Muscle layer of colon (tissue), 2 donors: ENCODE measurements around the gene GLYATL3.
A peak's percentile ranks its signal among the peaks of the same experiment; 100 is the strongest.

Source experiments
- H3K27ac ChIP-seq: one replicate; pipeline ENCODE4 v1.7.0; 2013; ENCODE audit warnings: low read depth, mild to moderate bottlenecking, low read length, moderate library complexity
- H3K27me3 ChIP-seq, 2 donors: one replicate each; pipeline ENCODE4 v1.7.0; 2013; ENCODE audit warnings: low read length in 2 of 2, mild to moderate bottlenecking in 2 of 2; ENCODE audit not compliant: insufficient read depth in 2 of 2, control insufficient read depth in 1 of 2
- H3K36me3 ChIP-seq: one replicate; pipeline ENCODE4 v1.7.0; 2013; ENCODE audit warnings: mild to moderate bottlenecking, low read length; ENCODE audit not compliant: insufficient read depth
- H3K4me1 ChIP-seq: one replicate; pipeline ENCODE4 v1.7.0; 2013; ENCODE audit warnings: mild to moderate bottlenecking, low read length; ENCODE audit not compliant: insufficient read depth
- H3K4me3 ChIP-seq, 2 donors: one replicate each; pipeline ENCODE4 v1.7.0; 2013; ENCODE audit warnings: low read length in 2 of 2, low read depth in 1 of 2, mild to moderate bottlenecking in 1 of 2, moderate library complexity in 1 of 2
- H3K9ac ChIP-seq: one replicate; pipeline ENCODE4 v1.7.0; 2013; ENCODE audit warnings: low read length
- H3K9me3 ChIP-seq: one replicate; pipeline ENCODE4 v1.7.0; 2013; ENCODE audit warnings: mild to moderate bottlenecking, low read length
- donor health status: abdominal sarcoma.
- donor health status: Adenocarcinoma of cecum.

Gene GLYATL3

GRCh38 chr6:49531774-49532569 lies 32.2 kb downstream of the GLYATL3 start:
- H3K27me3 ChIP-seq: no peaks in the 10 kb centered on the region
- no peaks in the 10 kb centered on the region for H3K36me3 ChIP-seq
- no peak overlapping the region for H3K9ac ChIP-seq
- no peak overlapping the region for H3K4me3 ChIP-seq
- no peaks in the 10 kb centered on the region for H3K9me3 ChIP-seq
- H3K4me1 ChIP-seq: no peaks in the 10 kb centered on the region
- H3K27ac ChIP-seq: no peak overlapping the region

GRCh38 chr6:49535795-49536194 lies 36.1 kb downstream of the GLYATL3 start:
- H3K9ac ChIP-seq: no peak overlapping the region
- H3K27me3 ChIP-seq: no peaks in the 10 kb centered on the region
- H3K27ac ChIP-seq: no peak overlapping the region
- no peak overlapping the region for H3K4me3 ChIP-seq
- H3K4me1 ChIP-seq: no peaks in the 10 kb centered on the region
- H3K9me3 ChIP-seq: no peaks in the 10 kb centered on the region
- H3K36me3 ChIP-seq: no peaks in the 10 kb centered on the region

GRCh38 chr6:49539102-49539501 lies 39.4 kb downstream of the GLYATL3 start:
- Histone ChIP-seq H3K36me3 (no peaks in the 10 kb centered on the region), H3K9ac (no peak overlapping the region), H3K4me3 (no peak overlapping the region), H3K9me3 (no peaks in the 10 kb centered on the region), H3K4me1 (no peaks in the 10 kb centered on the region), H3K27me3 (no peaks in the 10 kb centered on the region), H3K27ac (no peak overlapping the region)

- Histone ChIP-seq H3K4me1 (no peaks in the 10 kb centered on the region), H3K9ac (no peak overlapping the region), H3K4me3 (no peak overlapping the region), H3K27me3 (no peaks in the 10 kb centered on the region), H3K36me3 (no peaks in the 10 kb centered on the region), H3K27ac (no peak overlapping the region), H3K9me3 (no peaks in the 10 kb centered on the region)
Measured at GRCh38 chr6:49540614-49541013, 40.9 kb downstream of the GLYATL3 start.

- Histone ChIP-seq H3K4me1 (no peaks in the 10 kb centered on the region), H3K9me3 (no peaks in the 10 kb centered on the region), H3K9ac (no peak overlapping the region), H3K27me3 (no peaks in the 10 kb centered on the region), H3K36me3 (no peaks in the 10 kb centered on the region), H3K27ac (no peak overlapping the region), H3K4me3 (no peak overlapping the region)
Measured at GRCh38 chr6:49541210-49541724, 41.5 kb downstream of the GLYATL3 start.

- H3K9ac ChIP-seq: no peak overlapping the region
- no peaks in the 10 kb centered on the region for H3K4me1 ChIP-seq
- no peaks in the 10 kb centered on the region for H3K9me3 ChIP-seq
- no peak overlapping the region for H3K4me3 ChIP-seq
- H3K36me3 ChIP-seq: no peaks in the 10 kb centered on the region
- no peaks in the 10 kb centered on the region for H3K27me3 ChIP-seq
- no peak overlapping the region for H3K27ac ChIP-seq
Measured at GRCh38 chr6:49541936-49542335, 42.2 kb downstream of the GLYATL3 start.

- Histone ChIP-seq H3K9ac (no peak overlapping the region), H3K27ac (no peak overlapping the region), H3K9me3 (no peaks in the 10 kb centered on the region), H3K36me3 (no peaks in the 10 kb centered on the region), H3K4me3 (no peak overlapping the region), H3K27me3 (no peaks in the 10 kb centered on the region), H3K4me1 (no peaks in the 10 kb centered on the region)
Measured at GRCh38 chr6:49543087-49543858, 43.5 kb downstream of the GLYATL3 start.

GRCh38 chr6:49546331-49546730 lies 46.6 kb downstream of the GLYATL3 start:
- H3K36me3 ChIP-seq: no peaks in the 10 kb centered on the region
- no peaks in the 10 kb centered on the region for H3K4me1 ChIP-seq
- no peak overlapping the region for H3K27ac ChIP-seq
- no peak overlapping the region for H3K4me3 ChIP-seq
- no peaks in the 10 kb centered on the region for H3K9me3 ChIP-seq
- H3K9ac ChIP-seq: no peak overlapping the region
- H3K27me3 ChIP-seq: peaks cover 8 to 11% of the 10 kb centered on the region in 2 donors

- no peak overlapping the region for H3K27ac ChIP-seq
- H3K9ac ChIP-seq: no peak overlapping the region
- peaks cover 15 to 16% of the 10 kb centered on the region in 2 donors for H3K27me3 ChIP-seq
- H3K4me3 ChIP-seq: no peak overlapping the region
- no peaks in the 10 kb centered on the region for H3K4me1 ChIP-seq
- no peaks in the 10 kb centered on the region for H3K9me3 ChIP-seq
- H3K36me3 ChIP-seq: no peaks in the 10 kb centered on the region
Measured at GRCh38 chr6:49548613-49549304, 49.0 kb downstream of the GLYATL3 start.

GRCh38 chr6:49549691-49550491 lies 50.2 kb downstream of the GLYATL3 start:
- no peaks in the 10 kb centered on the region for H3K9me3 ChIP-seq
- H3K27me3 ChIP-seq: peaks cover 15 to 16% of the 10 kb centered on the region in 2 donors
- H3K36me3 ChIP-seq: no peaks in the 10 kb centered on the region
- H3K4me1 ChIP-seq: no peaks in the 10 kb centered on the region
- H3K4me3 ChIP-seq: peak overlapping the region in 1 of 2 donors; percentile 57
- no peak overlapping the region for H3K27ac ChIP-seq
- H3K9ac ChIP-seq: no peak overlapping the region
